K562 (cell line): ENCODE data around the gene B3GAT1. TPM values are rescaled to one million over a fixed set of nuclear protein-coding genes. Genes with fewer than 3 reads are reported as not detected.

Source experiments
- ATAC-seq: fragments of 200-7000 bp; cut with Tn5 transposase; 3 replicates; pipeline ENCODE4 v1.9.1; 2020; ENCODE audit warnings: moderate library complexity
- BruUV-seq: library from RNA; stranded (reverse); fragments of 400-500 nt; replicated peaks from 2 replicates; lab custom pipeline; 2021; lab: Mats Ljungman, UMichigan
- CTCF ChIA-PET: fragments of 300-600 bp; formaldehyde crosslinking; extraction: SDS; loops from one replicate; lab custom pipeline; 2021; ENCODE audit warnings: low intra/inter-chr PET ratio; lab: Yijun Ruan, JAX
- POLR2A ChIA-PET: fragments of 300-600, 350-650 bp; sonication (Branson Sonifier 250); formaldehyde crosslinking; extraction: SDS; loops from one replicate; lab custom pipeline; 2021; ENCODE audit warnings: antibody characterized with exemption, inconsistent platforms; lab: Yijun Ruan, JAX
- DNase-seq, 4 experiments: peaks; one replicate each; pipeline versions ENCODE4 v3.0.0 to v3.0.0-alpha.2; 2011 to 2018; ENCODE audit warnings: low spot score in 3 of 4, mixed read lengths in 3 of 4; ENCODE audit errors: extremely low read depth in 1 of 4
- FAIRE-seq: peaks from 2 replicates; lab custom pipeline; 2011; peaks lifted over from hg19 to GRCh38; lab: Jason Lieb, UNC
- H2AFZ ChIP-seq: 2 replicates; pipeline ENCODE4 v1.6.0; 2011; ENCODE audit warnings: low read depth, low read length, control low read depth, inconsistent platforms
- H3K27ac ChIP-seq: fragments of 200-600 bp; 3 replicates; pipeline ENCODE4 v1.8.0; 2011; ENCODE audit warnings: low read depth, mild to moderate bottlenecking, control low read depth, inconsistent platforms, low read length, moderate library complexity, mixed read lengths; ENCODE audit errors: extremely low read depth
- H3K27me3 ChIP-seq, 2 experiments: fragments of 300-600 bp in 1 of 2; 2 replicates in 1 of 2; 3 replicates in 1 of 2; pipeline versions ENCODE4 v1.6.0 to v1.8.0; 2011; ENCODE audit warnings: inconsistent platforms in 2 of 2, low read length in 2 of 2, mild to moderate bottlenecking in 1 of 2, mixed read lengths in 1 of 2, moderate library complexity in 1 of 2; ENCODE audit not compliant: control insufficient read depth in 2 of 2, insufficient read depth in 2 of 2
- H3K36me3 ChIP-seq: fragments of 300-600 bp; 3 replicates; pipeline ENCODE4 v1.8.0; 2011; ENCODE audit warnings: mild to moderate bottlenecking, low read length, inconsistent platforms; ENCODE audit not compliant: control insufficient read depth, insufficient read depth
- H3K4me1 ChIP-seq, 2 experiments: fragments of 200-600 bp in 1 of 2; replicated peaks in 1 of 2; 2 replicates in 1 of 2; 3 replicates in 1 of 2; pipeline versions ENCODE4 v1.5.1 to v1.8.0; 2011; ENCODE audit warnings: inconsistent platforms in 2 of 2, low read length in 2 of 2, mild to moderate bottlenecking in 1 of 2, mixed read lengths in 1 of 2, moderate library complexity in 1 of 2; ENCODE audit not compliant: control insufficient read depth in 2 of 2, insufficient read depth in 2 of 2
- H3K4me2 ChIP-seq: 2 replicates; pipeline ENCODE4 v1.6.1; 2011; ENCODE audit warnings: low read length, control low read depth, inconsistent platforms, mixed read lengths; ENCODE audit not compliant: insufficient read depth
- H3K4me3 ChIP-seq: fragments of 200-600 bp; sonication (generic), shearing (Covaris generic); 2 replicates; pipeline ENCODE4 v1.5.1; 2016; ENCODE audit warnings: control low read depth, inconsistent platforms
- H3K79me2 ChIP-seq: fragments of 200-600 bp; 3 replicates; pipeline ENCODE4 v1.8.0; 2011; ENCODE audit warnings: low read length, inconsistent platforms; ENCODE audit not compliant: control insufficient read depth, insufficient read depth
- H3K9ac ChIP-seq, 2 experiments: 2 replicates each; pipeline versions ENCODE4 v1.6.0 to v1.6.1; 2011; ENCODE audit warnings: low read depth in 2 of 2, low read length in 2 of 2, control low read depth in 1 of 2, inconsistent platforms in 1 of 2, mild to moderate bottlenecking in 1 of 2, mixed read lengths in 1 of 2; ENCODE audit not compliant: insufficient read depth in 1 of 2
- H3K9me1 ChIP-seq: one replicate; pipeline ENCODE4 v1.6.0; 2011; ENCODE audit warnings: inconsistent platforms, mild to moderate bottlenecking, low read length, moderate library complexity; ENCODE audit not compliant: control insufficient read depth, insufficient read depth
- H3K9me3 ChIP-seq: replicated peaks from 2 replicates; pipeline ENCODE4 v1.5.1; 2011; ENCODE audit warnings: low read depth, low read length, inconsistent platforms; ENCODE audit not compliant: control insufficient read depth, insufficient read depth
- H4K20me1 ChIP-seq: replicated peaks from 2 replicates; pipeline ENCODE4 v1.6.1; 2011; ENCODE audit warnings: low read length, inconsistent platforms, mixed read lengths; ENCODE audit not compliant: control insufficient read depth, insufficient read depth
- ADNP ChIP-seq: fragments of 200-800 bp; sonication (Bioruptor generic); IDR thresholded peaks from 2 replicates; pipeline ENCODE4 v1.6.1; 2016; ENCODE audit warnings: missing genetic modification characterization, missing compliant biosample characterization
- BRF2 ChIP-seq: IDR thresholded peaks from 3 replicates; pipeline ENCODE4 v1.6.1; 2011; ENCODE audit warnings: borderline replicate concordance, mild to moderate bottlenecking; ENCODE audit not compliant: insufficient read length, insufficient read depth
- FOS ChIP-seq: IDR thresholded peaks from 3 replicates; pipeline ENCODE4 v1.6.1; 2011; ENCODE audit not compliant: insufficient read length; ENCODE audit errors: extremely low read depth
- IRF9 ChIP-seq: fragments of 450-650 bp; IDR thresholded peaks from 2 replicates; pipeline ENCODE4 v1.6.1; 2016; ENCODE audit warnings: missing biosample characterization, missing genetic modification characterization
- NEUROD1 ChIP-seq: fragments of 150-350 bp; IDR thresholded peaks from 2 replicates; pipeline ENCODE4 v1.6.1; 2014; ENCODE audit warnings: borderline replicate concordance, low read length, low read depth; ENCODE audit not compliant: partially characterized antibody
- NFE2L1 ChIP-seq: fragments of 450-650 bp; IDR thresholded peaks from 2 replicates; pipeline ENCODE4 v1.6.1; 2016; ENCODE audit warnings: missing genetic modification characterization, low read depth, mild to moderate bottlenecking, missing compliant biosample characterization, moderate library complexity, borderline replicate concordance
- PATZ1 ChIP-seq: fragments of 250-450 bp; sonication (Bioruptor Pico); IDR thresholded peaks from 2 replicates; pipeline ENCODE4 v1.5.0; 2020; ENCODE audit warnings: mild to moderate bottlenecking, borderline replicate concordance
- RBM34 ChIP-seq: fragments of 200-400 bp; formaldehyde crosslinking; IDR thresholded peaks from 2 replicates; pipeline ENCODE4 v1.6.1; 2018; ENCODE audit warnings: low read length, borderline replicate concordance; ENCODE audit not compliant: insufficient read depth
- RNF2 ChIP-seq: sonication (generic); IDR thresholded peaks from 2 replicates; pipeline ENCODE4 v1.6.1; 2016
- TBL1XR1 ChIP-seq, 2 experiments: IDR thresholded peaks; 2 replicates each; pipeline ENCODE4 v1.6.1; 2012; ENCODE audit warnings: improper control_type of control experiment in 2 of 2, low read length in 2 of 2, mild to moderate bottlenecking in 1 of 2
- TRIM28 ChIP-seq: fragments of 450-650 bp; IDR thresholded peaks from 2 replicates; pipeline ENCODE4 v1.6.1; 2017
- ZNF766 ChIP-seq: fragments of 200-800 bp; sonication (Bioruptor generic); conservative IDR thresholded peaks from 2 replicates; pipeline ENCODE4 v1.6.1; 2016; ENCODE audit warnings: missing genetic modification characterization, missing compliant biosample characterization
- ZNF780A ChIP-seq: fragments of 250-450 bp; sonication (Bioruptor Pico); IDR thresholded peaks from 2 replicates; pipeline ENCODE4 v1.5.0; 2021; ENCODE audit warnings: mild to moderate bottlenecking
- whole genome bisulfite sequencing: fragments of 100-300 bp; shearing (Covaris generic); methylation state at CpG from one replicate; pipeline ENCODE4 v1.1.6; 2016; ENCODE audit warnings: low coverage, mixed read lengths; ENCODE audit not compliant: insufficient coverage; ENCODE audit errors: missing lambda C conversion rate; 5-methylcytosine and 5-hydroxymethylcytosine counted together
- in situ Hi-C: fragments of 300-500 bp; cut with MboI; formaldehyde crosslinking; loops from 4 replicates; pipeline ENCODE4 v1.15.0; 2018; ENCODE audit warnings: inconsistent platforms, mixed read lengths
- intact Hi-C: fragments of 100-400 bp; cut with micrococcal nuclease; formaldehyde crosslinking; loops from 2 replicates; pipeline ENCODE4 v1.14.2; 2022
- polyA plus RNA-seq, 8 experiments: library from polyadenylated mRNA; depleted of rRNA in 4 of 8; stranded (reverse) in 5 of 8; unstranded in 3 of 8; fragments of >200 nt; fragmentation: Nextera tagmentation in 2 of 8; fragmentation: Illumina TruSeq in 1 of 8; extraction: Ambion mirVana in 2 of 8; extraction: Trizol in 1 of 8; gene quantifications; 2 replicates each; pipeline versions ENCODE4 v1.2.1 to v1.2.3, GENCODE V29; 2011 to 2014; ENCODE audit warnings: inconsistent platforms in 1 of 8, missing spikeins in 1 of 8
- total RNA-seq, 7 experiments: library from RNA; depleted of rRNA in 6 of 7; stranded (reverse); fragments of >200 nt in 6 of 7; fragmentation: Illumina TruSeq in 2 of 7; extraction: Trizol in 2 of 7; gene quantifications; 2 replicates each; pipeline versions ENCODE4 v1.2.1 to v1.2.3, GENCODE V29; 2011 to 2021; ENCODE audit warnings: low replicate concordance in 1 of 7

B3GAT1 gene
- total and polyA plus RNA-seq, 9 of the 15 experiments (the other 6 are each of a cell fraction or from before 2014, with no cell fraction given), result 0.01 to 0.53 (median 0.14) TPM; not detected in 1

- DNase-seq (no peak), FAIRE-seq (no peak), ATAC-seq (no peak)
- in situ Hi-C loops, result no loop called here
- BruUV-seq, result no TSS peak
- H2AFZ ChIP-seq, result no peak overlapping the region
- H3K9me3 ChIP-seq, result no peaks in the 10 kb centered on the region
- no peak overlapping the region for H3K27ac ChIP-seq
- no peaks in the 10 kb centered on the region for H3K4me1 ChIP-seq
- H3K4me2 ChIP-seq, result no peak overlapping the region
- no peak overlapping the region for H3K9ac ChIP-seq
- TF ChIP-seq ADNP (tag) (no peak), TBL1XR1 (IDR thresholded peaks at IDR 0.05; ENCODE audit: low read length in 2 of 2) (no peak), ZNF766 (CRISPR knock-in tag) (no peak), BRF2 (no peak), RBM34 (no peak), ZNF780A (no peak), PATZ1 (CRISPR knock-in tag) (no peak), TRIM28 (no peak), NFE2L1 (tag) (no peak), IRF9 (tag) (no peak), NEUROD1 (no peak), RNF2 (no peak), FOS (no peak)
- peaks cover 6 to 52% of the 10 kb centered on the region in 2 experiments; a peak in 4 of 5 replicates for H3K27me3 ChIP-seq
- H3K36me3 ChIP-seq, result no peaks in the 10 kb centered on the region
- no peak overlapping the region for H3K4me3 ChIP-seq
- H3K79me2 ChIP-seq, result no peaks in the 10 kb centered on the region
- WGBS, result 0% methylated on average over 2 of the region's 2 CpGs
- intact Hi-C loops, result no loop called here
- H3K9me1 ChIP-seq, result no peaks in the 10 kb centered on the region
- H4K20me1 ChIP-seq, result no peaks in the 10 kb centered on the region
- CTCF ChIA-PET, result no interaction called here
- POLR2A ChIA-PET, result no interaction called here
Observed at GRCh38 chr11:134432776-134433175, 20.7 kb upstream of the B3GAT1 start.
